ENCODE results near the gene PYDC1. TPM values are rescaled to one million over a fixed set of nuclear protein-coding genes. Genes with fewer than 3 reads are reported as not detected.

Gene PYDC1
- total and polyA plus RNA-seq, 2 of the 13 experiments (the other 11 are each of a cell fraction or from before 2014, with no cell fraction given) = not detected

- TF ChIP-seq CSRNP1 (CRISPR knock-in tag; IDR thresholded peaks at IDR 0.05) (peak; percentile 60; the same call in 1 of the 2 replicates), ZNF296 (CRISPR knock-in tag; conservative IDR thresholded peaks at IDR 0.05) (no peak; the same call in 1 of the 2 replicates), ZBTB7A (CRISPR knock-in tag; IDR thresholded peaks at IDR 0.05) (peak; percentile 64; the same call in 1 of the 2 replicates), ZNF687 (CRISPR knock-in tag; IDR thresholded peaks at IDR 0.05) (peak; percentile 69), TRAFD1 (CRISPR knock-in tag; IDR thresholded peaks at IDR 0.05; ENCODE audit: borderline replicate concordance) (0 out of 2 replicates have a peak, but pooled peaks have one; percentile 49), ARID2 (CRISPR knock-in tag; IDR thresholded peaks at IDR 0.05; ENCODE audit: borderline replicate concordance) (peak; percentile 88; the same call in 1 of the 2 replicates), BCL3 (CRISPR knock-in tag; IDR thresholded peaks at IDR 0.05) (0 out of 2 replicates have a peak, but pooled peaks have one; percentile 13), ELF3 (CRISPR knock-in tag; IDR thresholded peaks at IDR 0.05) (no peak), ZNF713 (CRISPR knock-in tag; IDR thresholded peaks at IDR 0.05) (no peak), IRF2 (CRISPR knock-in tag; IDR thresholded peaks at IDR 0.05) (peak; percentile 2; the same call in 1 of the 2 replicates), ZNF883 (CRISPR knock-in tag; IDR thresholded peaks at IDR 0.05; ENCODE audit: not compliant biosample characterization) (peak; percentile 53), GZF1 (CRISPR knock-in tag; IDR thresholded peaks at IDR 0.05) (no peak), MEIS2 (CRISPR knock-in tag; IDR thresholded peaks at IDR 0.05) (peak; percentile 33; the same call in 1 of the 2 replicates), ZNF441 (CRISPR knock-in tag; IDR thresholded peaks at IDR 0.05; ENCODE audit: borderline replicate concordance) (no peak), ZNF770 (CRISPR knock-in tag; IDR thresholded peaks at IDR 0.05) (no peak), CEBPB (IDR thresholded peaks at IDR 0.05; ENCODE audit: borderline replicate concordance, low read depth, low read length) (no peak), ZNF274 (CRISPR knock-in tag; IDR thresholded peaks at IDR 0.05) (no peak)
These were observed 15.1 kb downstream of the PYDC1 start (continued) for GRCh38 chr16:31201582-31202413.

All from HepG2 (cell line).